HG02852 (cell line): Measurements from ENCODE around the gene ZNF335.
A peak's percentile ranks its signal among the peaks of the same experiment; 100 is the strongest.
"Not testable (repeated sequence)": the region's sequence is repeated elsewhere in the genome, so short reads cannot be mapped to it uniquely, and the experiment has no call there.

Source experiments
- ATAC-seq: cut with Tn5 transposase; IDR thresholded peaks from one replicate; pipeline ENCODE4 v1.9.1; 2021; ENCODE audit warnings: mild to moderate bottlenecking, moderate library complexity; ENCODE audit not compliant: unreplicated experiment

ZNF335 gene

GRCh38 chr20:45913116-45913515 lies 58.9 kb downstream of the ZNF335 start:
- ATAC-seq = no peak

- no peak for ATAC-seq
Measured at GRCh38 chr20:45912344-45912682, 59.7 kb downstream of the ZNF335 start.

- ATAC-seq = no peak
Measured at GRCh38 chr20:45911486-45912343, 60.3 kb downstream of the ZNF335 start, which contains the start of gene PLTP. TSS of gene PLTP (minus strand) at chr20:45912155. CDS start at chr20:45911452, 703 bp downstream.

GRCh38 chr20:45910670-45911485 lies 61.1 kb downstream of the ZNF335 start:
- ATAC-seq = peak; percentile 87

- ATAC-seq = no peak
Measured at GRCh38 chr20:45909817-45910669, 62.0 kb downstream of the ZNF335 start.

- no peak for ATAC-seq
Measured at GRCh38 chr20:45909336-45909808, 62.6 kb downstream of the ZNF335 start.

- ATAC-seq = no peak
Measured at GRCh38 chr20:45908084-45908483, 63.9 kb downstream of the ZNF335 start.

GRCh38 chr20:45907219-45907948 lies 64.6 kb downstream of the ZNF335 start:
- no peak for ATAC-seq

- no peak for ATAC-seq
Measured at GRCh38 chr20:45905505-45906079, 66.4 kb downstream of the ZNF335 start.

GRCh38 chr20:45904583-45905504 lies 67.2 kb downstream of the ZNF335 start:
- ATAC-seq = no peak

GRCh38 chr20:45902199-45902701 lies 69.8 kb downstream of the ZNF335 start:
- no peak for ATAC-seq

- not testable (repeated sequence) for ATAC-seq
Measured at GRCh38 chr20:45901332-45901731, 70.7 kb downstream of the ZNF335 start.

- no peak for ATAC-seq
Measured at GRCh38 chr20:45899046-45899835, 72.8 kb downstream of the ZNF335 start.
